ENCODE data around the gene SPATA4. TPM values are rescaled to one million over a fixed set of nuclear protein-coding genes. Genes with fewer than 3 reads are reported as not detected.

SPATA4 gene
- total RNA-seq, 2 donors from 2014 or later: not detected

DNA sequence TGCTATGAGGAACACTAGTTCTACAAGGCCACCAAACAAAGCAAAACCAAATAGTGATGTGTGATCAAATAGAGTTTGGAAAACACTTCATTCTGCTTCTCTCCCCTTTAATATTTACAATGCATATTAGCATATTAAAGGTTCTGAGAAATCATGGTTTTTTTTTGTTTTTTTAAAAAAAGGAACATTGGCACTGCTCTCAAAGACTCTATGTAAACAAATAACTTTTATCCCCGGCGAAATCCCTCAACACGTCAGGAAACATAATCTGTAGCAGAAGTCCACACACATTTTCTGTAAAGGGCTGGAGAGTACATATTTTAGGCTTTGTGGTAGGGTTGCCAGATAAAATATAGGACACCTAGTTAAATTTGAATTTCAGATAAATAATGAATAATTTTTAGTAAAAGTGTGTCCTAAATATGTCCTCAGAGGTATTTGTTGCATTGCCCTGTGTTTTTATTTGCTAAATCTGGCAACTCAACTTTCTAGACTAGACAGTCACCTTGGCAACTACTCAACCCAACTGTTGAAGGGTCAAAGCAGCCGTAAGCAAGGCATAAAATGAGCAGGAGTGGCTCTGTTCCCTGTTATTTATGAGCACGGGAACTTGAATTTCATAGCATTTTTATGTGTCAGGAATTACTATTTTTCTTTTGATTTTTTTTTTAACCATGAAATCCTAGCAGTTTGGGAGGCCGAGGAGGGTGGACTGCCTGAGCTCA lies 8.6 kb downstream of the SPATA4 start:
- no peak for ATAC-seq (replicated peaks in 1 of 2)
- Mint-ChIP-seq H3K9me3 (no peaks in the 10 kb centered on the region), H3K4me3 (no peak overlapping the region), H3K36me3 (ENCODE audit: insufficient read depth in 2 of 2) (no peaks in the 10 kb centered on the region), H3K4me1 (ENCODE audit: low read depth) (peaks cover 28% of the 10 kb centered on the region), H3K27me3 (ENCODE audit: low read depth) (peaks cover 25% of the 10 kb centered on the region), H3K27ac (no peak overlapping the region)
- DNase-seq: no peak

DNA sequence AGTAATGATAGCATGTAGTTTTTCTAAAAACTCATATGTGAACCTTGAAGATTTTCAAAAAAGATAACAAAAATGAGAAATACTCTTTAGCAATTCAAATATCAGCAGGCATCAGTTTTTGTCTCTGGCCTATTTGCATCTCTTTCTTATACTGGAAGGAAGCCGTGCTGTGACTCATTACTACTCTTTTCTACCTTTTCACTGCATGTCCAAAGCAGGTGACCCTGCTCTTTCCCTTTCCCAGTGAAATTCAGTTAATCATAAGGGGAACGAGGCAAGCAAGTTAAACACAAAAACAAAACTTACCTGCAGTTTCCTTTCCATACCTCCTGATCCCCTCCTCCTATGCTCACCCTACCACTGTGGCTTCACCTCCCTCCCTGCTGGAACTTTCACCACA lies 9.3 kb downstream of the SPATA4 start:
- ATAC-seq (replicated peaks in 1 of 2): no peak

GRCh38 chr4:176185051-176185450 lies 10.3 kb downstream of the SPATA4 start:
- ATAC-seq (replicated peaks in 1 of 2): no peak
- DNase-seq: no peak
- no peaks in the 10 kb centered on the region for H3K9me3 Mint-ChIP-seq
- peaks cover 28% of the 10 kb centered on the region for H3K4me1 Mint-ChIP-seq (ENCODE audit: low read depth)
- no peak overlapping the region for H3K27ac Mint-ChIP-seq
- no peaks in the 10 kb centered on the region for H3K36me3 Mint-ChIP-seq (ENCODE audit: insufficient read depth in 2 of 2)
- peaks cover 15% of the 10 kb centered on the region for H3K27me3 Mint-ChIP-seq (ENCODE audit: low read depth)
- H3K4me3 Mint-ChIP-seq: no peak overlapping the region

More for the DNA sequence above, 9.3 kb downstream of the SPATA4 start:
- no peak overlapping the region for H3K4me3 Mint-ChIP-seq
- H3K27me3 Mint-ChIP-seq (ENCODE audit: low read depth): peaks cover 17% of the 10 kb centered on the region
- H3K36me3 Mint-ChIP-seq (ENCODE audit: insufficient read depth in 2 of 2): no peaks in the 10 kb centered on the region
- H3K9me3 Mint-ChIP-seq: no peaks in the 10 kb centered on the region
- DNase-seq: no peak
- no peak overlapping the region for H3K27ac Mint-ChIP-seq
- peaks cover 28% of the 10 kb centered on the region for H3K4me1 Mint-ChIP-seq (ENCODE audit: low read depth)

DNA sequence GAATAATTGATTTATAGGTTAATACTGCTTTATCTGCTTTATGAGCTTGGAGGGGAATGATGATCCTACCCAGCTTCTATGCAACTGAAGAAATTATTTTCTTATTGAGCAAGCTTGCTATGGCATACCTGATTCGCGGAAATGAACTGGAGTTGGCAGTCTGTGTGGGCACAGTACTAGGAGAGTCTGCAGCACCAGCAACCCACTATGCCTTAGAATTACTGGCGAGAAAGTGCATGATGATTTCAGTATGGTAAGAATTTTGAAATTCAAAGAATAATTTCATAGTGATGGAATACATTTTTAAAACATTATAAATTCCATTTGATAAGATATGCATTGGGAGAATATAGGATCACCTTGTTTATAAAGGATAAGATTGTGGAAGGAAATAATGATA lies 32.3 kb downstream of the SPATA4 start:
- ATAC-seq (replicated peaks in 1 of 2): no peak
- no peaks in the 10 kb centered on the region for H3K9me3 Mint-ChIP-seq
- H3K4me3 Mint-ChIP-seq: no peak overlapping the region
- H3K27ac Mint-ChIP-seq: no peak overlapping the region
- no peaks in the 10 kb centered on the region for H3K4me1 Mint-ChIP-seq (ENCODE audit: low read depth)
- DNase-seq: no peak
- no peaks in the 10 kb centered on the region for H3K36me3 Mint-ChIP-seq (ENCODE audit: insufficient read depth in 2 of 2)
- no peaks in the 10 kb centered on the region for H3K27me3 Mint-ChIP-seq (ENCODE audit: low read depth)

GRCh38 chr4:176156656-176157055 lies 38.7 kb downstream of the SPATA4 start:
- H3K4me3 Mint-ChIP-seq: no peak overlapping the region
- H3K9me3 Mint-ChIP-seq: no peaks in the 10 kb centered on the region
- no peaks in the 10 kb centered on the region for H3K36me3 Mint-ChIP-seq (ENCODE audit: insufficient read depth in 2 of 2)
- no peaks in the 10 kb centered on the region for H3K4me1 Mint-ChIP-seq (ENCODE audit: low read depth)
- DNase-seq: no peak
- no peak for ATAC-seq (replicated peaks in 1 of 2)
- no peaks in the 10 kb centered on the region for H3K27me3 Mint-ChIP-seq (ENCODE audit: low read depth)
- H3K27ac Mint-ChIP-seq: no peak overlapping the region

DNA sequence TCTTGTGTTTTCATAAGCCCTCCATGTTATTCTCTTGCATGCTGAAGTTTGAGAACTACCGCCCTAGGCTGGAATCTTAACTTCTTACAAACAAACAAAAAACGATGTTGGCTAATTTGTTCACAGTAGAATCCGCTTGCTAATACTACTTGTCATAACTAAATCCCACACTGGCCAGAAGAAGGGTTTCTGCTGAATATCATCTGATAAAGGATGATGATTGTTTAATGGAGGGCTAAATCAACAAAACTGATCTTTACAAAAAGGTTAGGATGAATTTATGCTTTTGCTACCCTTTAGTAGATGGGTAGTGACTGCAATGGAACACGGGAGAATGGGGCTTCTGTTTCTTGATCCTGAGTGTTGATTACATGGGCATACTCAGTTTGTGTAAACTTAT lies 42.3 kb downstream of the SPATA4 start:
- Mint-ChIP-seq H3K27ac (no peak overlapping the region), H3K4me3 (no peak overlapping the region), H3K36me3 (ENCODE audit: insufficient read depth in 2 of 2) (no peaks in the 10 kb centered on the region), H3K4me1 (ENCODE audit: low read depth) (no peaks in the 10 kb centered on the region), H3K27me3 (ENCODE audit: low read depth) (no peaks in the 10 kb centered on the region), H3K9me3 (no peaks in the 10 kb centered on the region)
- DNase-seq (no peak), ATAC-seq (replicated peaks in 1 of 2) (no peak)

DNA sequence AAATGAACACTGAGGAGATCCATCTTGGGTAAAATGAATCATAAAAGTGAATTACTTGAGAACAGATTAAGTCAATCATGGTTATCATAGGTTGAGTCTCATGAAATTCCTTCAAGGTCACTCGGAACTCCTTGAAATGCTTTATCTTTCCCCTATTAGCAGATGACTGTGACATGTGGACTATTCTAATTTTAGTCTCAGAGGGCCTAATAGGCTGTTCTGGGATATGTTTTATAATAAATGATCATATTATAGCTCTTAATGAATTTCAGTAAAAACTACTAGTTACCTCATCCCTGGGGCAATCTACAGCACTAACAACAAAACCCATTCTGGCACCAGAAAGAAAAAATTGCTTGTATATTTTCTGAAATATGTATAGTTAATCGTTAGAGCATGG lies 44.7 kb downstream of the SPATA4 start:
- no peaks in the 10 kb centered on the region for H3K27me3 Mint-ChIP-seq (ENCODE audit: low read depth)
- DNase-seq: no peak
- H3K9me3 Mint-ChIP-seq: no peaks in the 10 kb centered on the region
- no peak for ATAC-seq (replicated peaks in 1 of 2)
- no peaks in the 10 kb centered on the region for H3K36me3 Mint-ChIP-seq (ENCODE audit: insufficient read depth in 2 of 2)
- H3K4me3 Mint-ChIP-seq: no peak overlapping the region
- no peaks in the 10 kb centered on the region for H3K4me1 Mint-ChIP-seq (ENCODE audit: low read depth)
- H3K27ac Mint-ChIP-seq: no peak overlapping the region

DNA sequence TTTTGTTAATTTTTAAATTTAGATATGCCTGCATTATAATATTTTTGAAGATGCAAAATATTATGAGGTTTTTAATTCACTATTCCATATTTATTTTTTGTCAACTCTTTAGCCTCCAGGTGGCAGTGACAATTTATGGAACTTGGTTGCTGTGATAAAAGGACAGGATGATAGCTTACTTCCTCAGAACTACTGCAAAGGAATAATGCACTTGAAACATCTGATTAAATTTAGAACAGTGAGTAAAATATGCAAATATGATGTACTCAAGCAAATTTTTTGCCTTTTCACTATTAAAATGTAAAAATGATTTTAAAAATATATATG lies 45.1 kb downstream of the SPATA4 start:
- no peaks in the 10 kb centered on the region for H3K27me3 Mint-ChIP-seq (ENCODE audit: low read depth)
- no peaks in the 10 kb centered on the region for H3K4me1 Mint-ChIP-seq (ENCODE audit: low read depth)
- H3K27ac Mint-ChIP-seq: no peak overlapping the region
- DNase-seq (no peak), ATAC-seq (replicated peaks in 1 of 2) (no peak)
- H3K4me3 Mint-ChIP-seq: no peak overlapping the region
- no peaks in the 10 kb centered on the region for H3K9me3 Mint-ChIP-seq
- no peaks in the 10 kb centered on the region for H3K36me3 Mint-ChIP-seq (ENCODE audit: insufficient read depth in 2 of 2)

GRCh38 chr4:176149680-176150355 lies 45.6 kb downstream of the SPATA4 start:
- Mint-ChIP-seq H3K36me3 (ENCODE audit: insufficient read depth in 2 of 2) (no peaks in the 10 kb centered on the region), H3K9me3 (no peaks in the 10 kb centered on the region), H3K4me1 (ENCODE audit: low read depth) (no peaks in the 10 kb centered on the region), H3K27me3 (ENCODE audit: low read depth) (no peaks in the 10 kb centered on the region), H3K27ac (no peak overlapping the region), H3K4me3 (no peak overlapping the region)
- DNase-seq (no peak), ATAC-seq (replicated peaks in 1 of 2) (no peak)

DNA sequence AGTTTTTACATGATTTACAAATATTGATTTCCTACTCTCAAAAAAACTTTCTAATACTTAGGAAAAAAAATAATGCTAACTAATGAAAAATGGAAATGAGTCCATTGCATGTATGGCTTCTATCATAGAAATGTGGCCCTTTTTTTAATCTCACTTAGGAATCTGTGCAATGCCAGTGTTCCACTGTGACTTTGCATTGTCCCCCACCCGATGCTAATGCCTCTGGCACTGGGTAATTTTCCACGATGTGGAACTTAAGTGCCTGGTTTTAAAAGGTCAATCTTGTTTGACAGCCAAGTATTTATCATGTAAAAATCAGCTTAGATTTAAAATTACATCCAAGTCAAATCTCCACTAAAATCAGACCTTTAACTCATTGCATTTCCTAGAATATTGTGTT lies 53.1 kb downstream of the SPATA4 start:
- no peaks in the 10 kb centered on the region for H3K9me3 Mint-ChIP-seq
- no peak overlapping the region for H3K4me3 Mint-ChIP-seq
- ATAC-seq (replicated peaks in 1 of 2): no peak
- no peaks in the 10 kb centered on the region for H3K4me1 Mint-ChIP-seq (ENCODE audit: low read depth)
- no peak overlapping the region for H3K27ac Mint-ChIP-seq
- DNase-seq: no peak
- H3K27me3 Mint-ChIP-seq (ENCODE audit: low read depth): no peaks in the 10 kb centered on the region
- no peaks in the 10 kb centered on the region for H3K36me3 Mint-ChIP-seq (ENCODE audit: insufficient read depth in 2 of 2)

GRCh38 chr4:176139518-176139917 lies 55.9 kb downstream of the SPATA4 start:
- no peak overlapping the region for H3K4me3 Mint-ChIP-seq
- no peak overlapping the region for H3K27ac Mint-ChIP-seq

GRCh38 chr4:176137631-176138030 lies 57.8 kb downstream of the SPATA4 start:
- ATAC-seq (replicated peaks in 1 of 2): no peak
- H3K36me3 Mint-ChIP-seq (ENCODE audit: insufficient read depth in 2 of 2): no peaks in the 10 kb centered on the region
- no peaks in the 10 kb centered on the region for H3K27me3 Mint-ChIP-seq (ENCODE audit: low read depth)

More at GRCh38 chr4:176139518-176139917, 55.9 kb downstream of the SPATA4 start:
- DNase-seq: no peak
- no peaks in the 10 kb centered on the region for H3K36me3 Mint-ChIP-seq (ENCODE audit: insufficient read depth in 2 of 2)
- H3K9me3 Mint-ChIP-seq: no peaks in the 10 kb centered on the region
- no peaks in the 10 kb centered on the region for H3K27me3 Mint-ChIP-seq (ENCODE audit: low read depth)
- no peaks in the 10 kb centered on the region for H3K4me1 Mint-ChIP-seq (ENCODE audit: low read depth)
- no peak for ATAC-seq (replicated peaks in 1 of 2)

GRCh38 chr4:176134670-176135069 lies 60.7 kb downstream of the SPATA4 start:
- Mint-ChIP-seq H3K4me3 (no peak overlapping the region), H3K4me1 (ENCODE audit: low read depth) (no peaks in the 10 kb centered on the region)
- DNase-seq: no peak

More at GRCh38 chr4:176137631-176138030, 57.8 kb downstream of the SPATA4 start:
- Mint-ChIP-seq H3K9me3 (no peaks in the 10 kb centered on the region), H3K4me1 (ENCODE audit: low read depth) (no peaks in the 10 kb centered on the region), H3K27ac (no peak overlapping the region), H3K4me3 (no peak overlapping the region)
- DNase-seq: no peak

More at GRCh38 chr4:176134670-176135069, 60.7 kb downstream of the SPATA4 start:
- Mint-ChIP-seq H3K36me3 (ENCODE audit: insufficient read depth in 2 of 2) (no peaks in the 10 kb centered on the region), H3K9me3 (no peaks in the 10 kb centered on the region), H3K27me3 (ENCODE audit: low read depth) (no peaks in the 10 kb centered on the region), H3K27ac (no peak overlapping the region)
- no peak for ATAC-seq (replicated peaks in 1 of 2)
